Measurements from ENCODE around the gene MRPL14.
A peak's percentile ranks its signal among the peaks of the same experiment; 100 is the strongest.

The MRPL14 gene

GRCh38 chr6:44133981-44134711 is 6.9 kb upstream of the MRPL14 start:
- Histone ChIP-seq H3K9me3 (ENCODE audit: low read depth, low read length) (no peaks in the 10 kb centered on the region), H3K36me3 (ENCODE audit: insufficient read depth, low read length) (peaks cover 6% of the 10 kb centered on the region; the same call in 1 of the 2 replicates), H3K4me3 (peak overlapping the region; percentile 77), H3K27ac (peak overlapping the region; percentile 86), H3K9ac (ENCODE audit: insufficient read length) (no peak overlapping the region)
- no peak for TF ChIP-seq POLR2AphosphoS5 (IDR thresholded peaks at IDR 0.05; ENCODE audit: borderline replicate concordance, low read depth, low read length)
- TF ChIP-seq EZH2 (IDR thresholded peaks at IDR 0.05): no peak
- no peak for TF ChIP-seq FOXP2 (optimal IDR thresholded peaks at IDR 0.05; ENCODE audit: control extremely low read depth, extremely low read length, insufficient read depth)
- DNase-seq (ENCODE audit: low read depth, low spot score): no peak

- TF ChIP-seq FOXP2 (optimal IDR thresholded peaks at IDR 0.05; ENCODE audit: control extremely low read depth, extremely low read length, insufficient read depth) (peak; percentile 29), EZH2 (IDR thresholded peaks at IDR 0.05) (no peak)
- H3K4me3 ChIP-seq: peak overlapping the region; percentile 77
- peak; percentile 55 for DNase-seq (ENCODE audit: low read depth, low spot score)
- H3K9me3 ChIP-seq (ENCODE audit: low read depth, low read length): no peaks in the 10 kb centered on the region
- peaks cover 6% of the 10 kb centered on the region; the same call in 1 of the 2 replicates for H3K36me3 ChIP-seq (ENCODE audit: insufficient read depth, low read length)
- peak overlapping the region; percentile 86 for H3K27ac ChIP-seq
- H3K9ac ChIP-seq (ENCODE audit: insufficient read length): no peak overlapping the region
Observed at GRCh38 chr6:44133003-44133931, 6.0 kb upstream of the MRPL14 start.

GRCh38 chr6:44132476-44132875 is 5.2 kb upstream of the MRPL14 start:
- Histone ChIP-seq H3K27ac (peak overlapping the region; percentile 86), H3K9me3 (ENCODE audit: low read depth, low read length) (no peaks in the 10 kb centered on the region), H3K36me3 (ENCODE audit: insufficient read depth, low read length) (peaks cover 6% of the 10 kb centered on the region; the same call in 1 of the 2 replicates), H3K9ac (ENCODE audit: insufficient read length) (no peak overlapping the region), H3K4me3 (no peak overlapping the region; the same call in 1 of the 2 replicates)
- TF ChIP-seq FOXP2 (optimal IDR thresholded peaks at IDR 0.05; ENCODE audit: control extremely low read depth, extremely low read length, insufficient read depth) (no peak), POLR2AphosphoS5 (IDR thresholded peaks at IDR 0.05; ENCODE audit: borderline replicate concordance, low read depth, low read length) (no peak), EZH2 (IDR thresholded peaks at IDR 0.05) (no peak)
- no peak for DNase-seq (ENCODE audit: low read depth, low spot score)

- Histone ChIP-seq H3K9ac (ENCODE audit: insufficient read length) (no peak overlapping the region), H3K4me3 (no peak overlapping the region), H3K9me3 (ENCODE audit: low read depth, low read length) (no peaks in the 10 kb centered on the region), H3K36me3 (ENCODE audit: insufficient read depth, low read length) (no peaks in the 10 kb centered on the region; the same call in 1 of the 2 replicates), H3K27ac (peak overlapping the region; percentile 86; the same call in 1 of the 2 replicates)
- TF ChIP-seq FOXP2 (optimal IDR thresholded peaks at IDR 0.05; ENCODE audit: control extremely low read depth, extremely low read length, insufficient read depth) (no peak), POLR2AphosphoS5 (IDR thresholded peaks at IDR 0.05; ENCODE audit: borderline replicate concordance, low read depth, low read length) (no peak), EZH2 (IDR thresholded peaks at IDR 0.05) (no peak)
- no peak for DNase-seq (ENCODE audit: low read depth, low spot score)
Observed at GRCh38 chr6:44131892-44132291, 4.6 kb upstream of the MRPL14 start.

- DNase-seq (ENCODE audit: low read depth, low spot score): no peak
- TF ChIP-seq POLR2AphosphoS5 (IDR thresholded peaks at IDR 0.05; ENCODE audit: borderline replicate concordance, low read depth, low read length) (no peak), EZH2 (IDR thresholded peaks at IDR 0.05) (no peak), FOXP2 (optimal IDR thresholded peaks at IDR 0.05; ENCODE audit: control extremely low read depth, extremely low read length, insufficient read depth) (no peak)
- no peaks in the 10 kb centered on the region; the same call in 1 of the 2 replicates for H3K36me3 ChIP-seq (ENCODE audit: insufficient read depth, low read length)
- H3K9ac ChIP-seq (ENCODE audit: insufficient read length): no peak overlapping the region
- H3K4me3 ChIP-seq: no peak overlapping the region
- no peaks in the 10 kb centered on the region for H3K9me3 ChIP-seq (ENCODE audit: low read depth, low read length)
- H3K27ac ChIP-seq: no peak overlapping the region
Observed at GRCh38 chr6:44129841-44130322, 2.6 kb upstream of the MRPL14 start.

GRCh38 chr6:44128020-44128917 is 1.0 kb upstream of the MRPL14 start:
- peak overlapping the region; percentile 88 for H3K4me3 ChIP-seq
- no peaks in the 10 kb centered on the region for H3K36me3 ChIP-seq (ENCODE audit: insufficient read depth, low read length)
- H3K27ac ChIP-seq: no peak overlapping the region
- TF ChIP-seq FOXP2 (optimal IDR thresholded peaks at IDR 0.05; ENCODE audit: control extremely low read depth, extremely low read length, insufficient read depth): no peak
- no peak for TF ChIP-seq EZH2 (IDR thresholded peaks at IDR 0.05)
- TF ChIP-seq POLR2AphosphoS5 (IDR thresholded peaks at IDR 0.05; ENCODE audit: borderline replicate concordance, low read depth, low read length): no peak
- H3K9me3 ChIP-seq (ENCODE audit: low read depth, low read length): no peaks in the 10 kb centered on the region
- DNase-seq (ENCODE audit: low read depth, low spot score): no peak
- peak overlapping the region; percentile 87 for H3K9ac ChIP-seq (ENCODE audit: insufficient read length)

GRCh38 chr6:44126320-44127149 is 717 bp downstream of the MRPL14 start:
- Histone ChIP-seq H3K4me3 (peak overlapping the region; percentile 83), H3K36me3 (ENCODE audit: insufficient read depth, low read length) (no peaks in the 10 kb centered on the region), H3K9me3 (ENCODE audit: low read depth, low read length) (no peaks in the 10 kb centered on the region), H3K27ac (peak overlapping the region; percentile 77), H3K9ac (ENCODE audit: insufficient read length) (peak overlapping the region; percentile 92)
- no peak for DNase-seq (ENCODE audit: low read depth, low spot score)
- no peak for TF ChIP-seq FOXP2 (optimal IDR thresholded peaks at IDR 0.05; ENCODE audit: control extremely low read depth, extremely low read length, insufficient read depth)
- TF ChIP-seq POLR2AphosphoS5 (IDR thresholded peaks at IDR 0.05; ENCODE audit: borderline replicate concordance, low read depth, low read length): no peak
- TF ChIP-seq EZH2 (IDR thresholded peaks at IDR 0.05): no peak
